Measurements from ENCODE around the gene CIAO2B.

Gene CIAO2B

GRCh38 chr16:66926961-66927436 lies 7.2 kb downstream of the CIAO2B start:
- TF ChIP-seq POLR2AphosphoS5 (IDR thresholded peaks at IDR 0.05; ENCODE audit: low read depth) (no peak), GABPA (IDR thresholded peaks at IDR 0.05; ENCODE audit: low read depth) (no peak), REST (IDR thresholded peaks at IDR 0.05; ENCODE audit: insufficient replicate concordance, low read depth) (no peak), CTCF (IDR thresholded peaks at IDR 0.05; ENCODE audit: insufficient read depth, low read length) (no peak), SPI1 (IDR thresholded peaks at IDR 0.05; ENCODE audit: borderline replicate concordance, low read depth) (no peak)
- Histone ChIP-seq H3K4me3 (replicated peaks; ENCODE audit: insufficient read depth, low read length) (no peak overlapping the region), H3K27me3 (ENCODE audit: insufficient read depth, poor library complexity, severe bottlenecking) (peaks cover 31% of the 10 kb centered on the region), H3K27ac (replicated peaks) (no peak overlapping the region)
- DNase-seq (ENCODE audit: low read depth in 1 of 2, low spot score in 1 of 2): no peak

GRCh38 chr16:66926171-66926947 lies 7.8 kb downstream of the CIAO2B start:
- no peak for DNase-seq (ENCODE audit: low read depth in 1 of 2, low spot score in 1 of 2)
- H3K4me3 ChIP-seq (replicated peaks; ENCODE audit: insufficient read depth, low read length): no peak overlapping the region
- no peak overlapping the region for H3K27ac ChIP-seq (replicated peaks)
- TF ChIP-seq SPI1 (IDR thresholded peaks at IDR 0.05; ENCODE audit: borderline replicate concordance, low read depth): no peak
- no peak for TF ChIP-seq POLR2AphosphoS5 (IDR thresholded peaks at IDR 0.05; ENCODE audit: low read depth)
- no peak for TF ChIP-seq REST (IDR thresholded peaks at IDR 0.05; ENCODE audit: insufficient replicate concordance, low read depth)
- TF ChIP-seq CTCF (IDR thresholded peaks at IDR 0.05; ENCODE audit: insufficient read depth, low read length): no peak
- H3K27me3 ChIP-seq (ENCODE audit: insufficient read depth, poor library complexity, severe bottlenecking): peaks cover 31% of the 10 kb centered on the region

GRCh38 chr16:66925322-66925840 lies 8.8 kb downstream of the CIAO2B start, which contains the start of gene RRAD:
Gene RRAD (minus strand): TSS chr16:66925535. CDS start chr16:66925179, 356 bp downstream.
- H3K27ac ChIP-seq (replicated peaks): no peak within 1 kb of the TSS
- no peak for TF ChIP-seq SPI1 (IDR thresholded peaks at IDR 0.05; ENCODE audit: borderline replicate concordance, low read depth)
- no peak for TF ChIP-seq GABPA (IDR thresholded peaks at IDR 0.05; ENCODE audit: low read depth)
- TF ChIP-seq CTCF (IDR thresholded peaks at IDR 0.05; ENCODE audit: insufficient read depth, low read length): no peak
- no peak for TF ChIP-seq REST (IDR thresholded peaks at IDR 0.05; ENCODE audit: insufficient replicate concordance, low read depth)
- no peak for TF ChIP-seq POLR2AphosphoS5 (IDR thresholded peaks at IDR 0.05; ENCODE audit: low read depth)
- H3K27me3 ChIP-seq (ENCODE audit: insufficient read depth, poor library complexity, severe bottlenecking): peaks cover 36% of the 10 kb centered on the region
- no peak for DNase-seq (ENCODE audit: low read depth in 1 of 2, low spot score in 1 of 2)
- H3K4me3 ChIP-seq (replicated peaks; ENCODE audit: insufficient read depth, low read length): no peak within 1 kb of the TSS
